HG02588 (cell line): Measurements from ENCODE around the gene TARDBP.
"Not testable (repeated sequence)": the region's sequence is repeated elsewhere in the genome, so short reads cannot be mapped to it uniquely, and the experiment has no call there.

Experiments used
- ATAC-seq: cut with Tn5 transposase; IDR thresholded peaks from one replicate; pipeline ENCODE4 v1.9.1; 2021; ENCODE audit warnings: mild to moderate bottlenecking, moderate library complexity; ENCODE audit not compliant: unreplicated experiment

Gene TARDBP

DNA sequence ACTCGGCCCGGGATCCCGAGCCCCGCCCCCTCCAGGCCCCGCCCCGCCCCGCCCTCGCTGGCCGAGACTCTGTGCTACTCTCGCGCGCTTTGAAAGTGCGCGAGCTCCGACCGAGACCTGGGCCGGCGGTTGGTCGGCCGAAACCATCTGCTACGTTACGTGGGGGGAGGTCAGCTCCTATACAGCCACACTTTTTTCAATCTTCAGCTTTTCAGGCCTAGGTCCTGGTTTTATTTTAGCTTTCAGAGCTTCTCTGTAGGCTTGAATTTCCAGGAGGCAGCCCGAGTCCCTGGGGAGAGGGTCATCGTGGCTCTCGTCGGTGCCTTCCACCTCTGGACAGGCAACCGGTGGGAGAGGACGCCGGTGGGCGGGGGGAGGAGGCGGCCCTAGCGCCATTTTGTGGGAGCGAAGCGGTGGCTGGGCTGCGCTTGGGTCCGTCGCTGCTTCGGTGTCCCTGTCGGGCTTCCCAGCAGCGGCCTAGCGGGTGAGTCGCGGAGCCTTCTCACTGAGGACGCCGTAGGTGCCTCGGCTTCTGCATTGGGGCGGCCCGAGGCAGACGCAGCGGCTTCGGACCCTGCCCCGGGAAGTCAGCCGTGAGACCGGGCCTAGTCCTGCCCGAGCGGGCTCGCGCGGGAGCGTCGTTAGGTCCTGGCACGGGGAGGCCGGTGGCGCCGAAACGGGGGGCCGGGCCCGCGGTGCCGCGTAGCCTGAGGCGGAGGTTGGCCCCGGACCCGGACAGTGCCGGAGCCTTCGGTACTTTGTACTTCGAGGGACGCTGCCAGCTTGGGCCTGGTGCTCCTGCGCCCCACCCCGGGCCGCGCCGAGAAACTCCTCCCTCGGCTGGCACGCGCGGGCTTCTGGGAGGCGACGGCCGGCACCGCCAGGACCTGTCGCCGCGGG is at the start of gene TARDBP:
Gene TARDBP, plus strand, starts transcription at position 395 of the 900 bp plus-strand sequence. CDS start 1,074 bp downstream, outside the sequence.
- ATAC-seq: peak; percentile 86

DNA sequence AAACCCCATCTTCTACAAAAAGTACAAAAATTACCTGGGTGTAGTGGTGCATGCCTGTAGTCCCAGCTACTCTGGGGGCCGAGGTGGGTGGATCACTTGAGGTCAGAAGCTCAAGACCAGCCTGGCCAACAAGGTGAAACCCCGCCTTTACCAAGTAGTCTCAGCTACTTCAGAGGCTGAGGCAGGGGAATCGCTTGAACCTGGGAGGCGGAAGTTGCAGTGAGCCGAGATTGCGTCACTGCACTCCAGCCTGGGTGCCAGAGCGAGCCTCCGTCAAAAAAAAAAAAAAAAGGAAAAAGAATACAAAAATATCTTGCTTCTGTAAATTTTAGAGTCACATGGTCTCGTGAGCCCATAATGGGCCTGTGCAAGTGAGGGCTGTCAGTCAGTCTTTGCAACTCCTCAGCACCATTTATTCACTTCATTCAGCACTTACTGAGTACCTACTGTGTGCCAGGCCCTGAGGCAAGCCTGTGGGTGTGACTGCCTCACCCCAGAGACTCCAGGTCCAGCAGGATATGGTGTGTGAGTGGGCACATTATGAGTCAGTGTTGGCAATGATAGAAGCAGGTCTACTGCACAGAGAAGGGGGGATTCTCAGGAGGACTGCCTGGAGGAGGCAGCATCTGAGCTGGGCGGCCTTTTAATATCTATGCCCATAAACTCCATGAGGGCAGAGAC is 46.8 kb upstream of the TARDBP start:
- peak; percentile 62 for ATAC-seq

DNA sequence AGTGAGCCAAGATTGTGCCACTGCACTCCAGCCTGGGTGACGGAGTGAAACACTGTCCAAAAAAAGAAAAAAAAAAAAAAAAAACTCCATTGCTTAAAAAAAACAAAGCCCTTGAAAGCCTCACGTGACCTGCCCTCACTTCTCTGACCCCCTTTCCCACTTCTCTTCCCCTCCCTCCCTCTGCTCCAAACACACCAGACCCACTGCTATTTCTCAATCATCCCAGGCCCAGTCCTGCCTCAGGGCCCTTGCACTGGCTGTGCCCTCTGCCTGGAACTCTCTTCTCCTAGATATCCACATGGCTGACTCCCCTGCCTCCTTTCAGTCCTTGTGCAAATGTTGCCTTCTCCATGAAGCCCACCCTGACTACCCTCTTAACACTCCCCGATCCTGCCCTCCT is 45.4 kb upstream of the TARDBP start:
- no peak for ATAC-seq

DNA sequence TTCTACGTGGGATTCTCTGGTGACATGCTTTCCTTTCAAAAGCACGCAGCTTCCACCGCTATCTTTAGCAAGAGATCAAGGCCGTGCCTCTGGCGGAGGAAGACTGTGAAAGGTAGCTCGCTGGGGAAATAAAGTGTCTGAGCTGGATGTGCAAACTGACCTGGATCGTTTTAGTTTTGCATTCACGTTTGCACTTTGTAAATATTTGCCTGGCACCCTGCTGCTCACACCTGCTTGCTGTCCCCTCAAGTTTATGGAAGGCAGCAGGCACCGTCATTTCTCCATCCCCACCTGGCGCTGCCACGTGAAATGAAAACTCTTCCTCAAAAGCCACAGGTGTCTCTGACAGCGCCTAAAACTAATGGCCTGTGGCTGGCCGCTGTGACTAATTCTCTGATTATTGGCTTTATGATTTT is 44.0 kb upstream of the TARDBP start:
- ATAC-seq: no peak

DNA sequence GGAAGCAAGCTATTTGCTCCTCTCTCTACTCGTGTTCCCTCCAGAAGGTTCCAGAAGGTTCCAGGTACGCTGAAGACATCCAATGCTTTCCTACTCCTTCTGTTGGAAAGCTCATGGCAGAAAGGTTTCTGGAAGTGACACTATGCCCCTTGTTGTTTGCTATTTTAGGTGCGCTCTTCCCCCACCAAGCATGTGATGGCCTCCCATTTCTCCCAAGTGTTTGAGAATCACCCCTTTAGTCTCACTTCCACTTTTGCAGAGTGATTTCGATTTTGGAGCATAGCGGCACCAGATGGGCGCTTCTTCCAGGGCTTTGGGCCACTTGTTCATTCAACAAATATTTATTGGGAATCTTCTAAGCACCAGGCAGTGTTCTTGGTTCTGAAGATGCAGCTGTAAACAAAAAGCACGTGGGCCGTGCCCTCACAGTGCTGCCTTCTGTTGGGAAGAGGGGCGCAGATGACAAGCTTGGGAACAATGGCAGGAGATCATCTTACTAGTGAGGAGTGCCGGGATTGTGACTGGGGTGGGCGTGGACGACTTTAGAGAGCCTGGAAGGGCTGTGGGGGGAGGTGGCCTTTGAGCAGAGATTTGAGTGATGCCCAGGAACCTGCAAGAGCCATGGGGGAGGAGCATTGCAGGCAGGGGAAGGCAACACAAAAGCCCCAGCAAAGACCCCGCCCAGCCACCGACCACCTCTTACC is 43.0 kb upstream of the TARDBP start:
- no peak for ATAC-seq

DNA sequence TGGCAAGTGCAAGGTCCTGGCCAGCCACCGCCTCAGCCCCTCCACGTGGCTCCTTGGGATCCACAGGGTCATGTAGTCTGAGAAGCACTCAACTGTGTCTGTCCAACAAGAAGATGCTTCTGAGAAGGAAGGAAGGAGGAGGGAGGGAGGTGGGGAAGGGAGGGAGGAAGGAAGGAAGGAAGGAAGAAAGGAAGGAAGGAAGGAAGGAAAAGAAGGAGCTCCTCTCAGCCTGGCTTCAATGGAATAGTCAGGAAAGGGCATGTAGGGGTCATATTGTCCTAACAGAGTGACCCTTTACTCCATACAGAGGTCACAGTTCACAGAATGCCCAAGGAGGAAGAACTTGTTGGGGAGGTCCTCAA is 42.5 kb upstream of the TARDBP start:
- no peak for ATAC-seq

DNA sequence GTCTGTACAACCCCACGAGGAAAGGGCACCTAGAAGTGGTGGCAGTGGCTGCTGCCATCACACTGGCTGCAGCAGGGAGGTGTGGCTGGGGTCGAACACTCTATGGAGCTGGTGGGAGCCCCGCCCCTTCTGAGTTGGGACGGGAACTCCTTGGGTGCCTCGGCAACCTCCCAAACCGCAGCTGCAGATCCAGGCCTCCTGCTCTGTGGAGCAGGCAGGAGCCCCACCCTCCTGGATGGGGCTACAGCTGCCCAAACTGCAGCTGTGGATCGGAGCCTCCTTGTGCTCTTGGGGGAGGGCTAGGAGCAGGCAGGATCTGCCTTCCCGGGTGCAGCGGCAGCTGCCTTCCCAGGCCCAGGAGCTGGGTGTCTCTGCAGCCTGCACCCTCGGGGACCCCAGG is 38.9 kb upstream of the TARDBP start:
- ATAC-seq: no peak

DNA sequence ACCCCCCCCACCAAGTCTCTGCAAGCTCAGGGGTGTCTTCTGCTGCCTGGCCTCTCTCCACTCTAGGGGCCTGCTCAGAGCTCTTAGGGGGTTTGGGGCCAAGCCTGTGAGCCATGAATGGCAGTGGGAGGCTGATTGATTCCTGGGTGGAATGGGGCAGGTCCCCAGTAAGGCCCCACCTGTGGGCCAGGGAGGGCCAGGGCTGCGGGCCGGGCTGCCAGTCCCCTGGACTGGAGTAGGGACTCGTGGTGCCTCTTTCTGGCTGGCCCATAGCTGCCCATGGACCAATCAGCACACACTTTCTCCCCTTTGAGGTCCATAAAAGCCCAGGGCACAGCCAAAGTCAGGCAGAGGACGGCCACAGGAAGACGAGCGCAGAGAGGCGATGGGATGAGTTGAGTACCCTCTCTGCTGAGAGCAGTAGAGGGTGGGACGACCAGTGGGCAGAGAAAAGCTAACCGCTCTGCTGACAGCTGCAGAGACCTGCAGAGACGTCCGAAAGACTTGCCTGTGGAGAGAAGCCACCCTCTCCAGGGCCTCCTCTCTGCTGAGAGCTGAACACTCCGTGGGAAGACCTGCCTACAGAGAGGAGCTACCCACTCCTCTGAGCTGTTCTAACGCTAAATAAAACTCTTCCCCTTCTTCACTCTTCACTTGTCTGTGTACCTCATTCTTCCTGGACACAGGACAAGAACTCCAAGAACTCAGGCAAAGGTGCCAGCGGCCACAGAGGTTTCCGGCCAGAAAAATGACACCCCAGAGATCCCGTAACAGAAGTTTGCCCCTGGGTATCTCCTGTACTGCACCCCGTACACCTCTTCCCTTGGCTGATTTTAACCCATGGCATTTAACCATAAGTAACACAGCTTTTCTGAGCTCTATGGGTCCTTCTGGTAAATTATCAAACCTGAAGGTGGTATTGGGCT is 38.2 kb upstream of the TARDBP start:
- no peak for ATAC-seq

DNA sequence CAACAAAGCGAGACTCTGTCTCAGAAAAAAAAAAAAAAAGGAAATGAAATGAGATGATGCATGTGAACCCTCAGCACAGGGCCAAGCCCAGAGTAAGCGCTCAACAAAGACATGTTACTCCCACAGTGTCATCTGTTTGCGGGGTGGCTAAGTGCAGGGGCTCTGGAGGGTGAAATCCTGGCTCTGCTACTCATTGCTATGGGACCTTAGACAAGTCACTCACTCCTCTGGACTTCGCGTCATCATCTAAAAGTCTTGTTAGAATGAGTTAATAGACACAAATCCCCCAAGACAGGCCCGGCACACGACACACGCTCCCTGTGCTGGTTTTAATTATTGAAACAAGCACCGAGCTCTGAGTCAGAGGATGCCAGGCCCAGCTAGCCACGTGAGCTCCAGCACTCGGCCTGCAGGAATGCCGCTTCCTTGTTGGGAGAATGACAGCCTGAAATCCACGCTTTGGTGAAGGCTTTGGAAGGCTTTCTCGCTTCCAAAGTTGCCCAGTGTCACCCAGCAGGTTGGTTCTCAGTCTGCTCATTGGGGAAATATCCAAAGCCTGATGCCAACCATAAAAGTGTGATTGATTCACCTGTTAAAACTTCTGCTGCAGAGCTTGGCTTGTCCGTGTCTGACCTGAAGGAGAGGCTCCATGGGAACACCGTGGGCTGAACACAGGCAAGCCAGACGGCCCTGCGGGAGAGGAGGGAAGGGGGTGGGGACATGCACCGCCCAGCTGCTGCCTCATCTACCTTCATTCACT is 36.7 kb upstream of the TARDBP start:
- no peak for ATAC-seq

DNA sequence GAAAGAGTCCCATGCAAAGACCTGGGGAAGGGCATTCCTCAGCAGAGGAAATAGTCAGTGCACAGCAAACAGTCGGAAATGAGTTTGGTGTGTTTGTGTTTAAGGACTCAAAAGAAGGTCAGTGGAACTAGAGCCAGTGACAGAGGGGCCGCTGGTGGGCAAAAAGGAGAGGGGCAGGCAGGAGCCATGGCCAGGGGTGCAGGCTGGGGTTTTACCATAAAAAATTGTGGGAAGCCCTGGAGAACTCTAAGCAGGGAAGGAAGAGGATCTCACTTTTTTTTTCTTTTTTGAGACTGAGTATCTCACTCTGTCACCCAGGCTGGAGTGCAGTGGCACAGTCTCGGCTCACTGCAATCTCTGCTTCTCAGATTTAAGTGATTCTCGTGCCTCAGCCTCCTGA is 33.7 kb upstream of the TARDBP start:
- ATAC-seq: no peak

DNA sequence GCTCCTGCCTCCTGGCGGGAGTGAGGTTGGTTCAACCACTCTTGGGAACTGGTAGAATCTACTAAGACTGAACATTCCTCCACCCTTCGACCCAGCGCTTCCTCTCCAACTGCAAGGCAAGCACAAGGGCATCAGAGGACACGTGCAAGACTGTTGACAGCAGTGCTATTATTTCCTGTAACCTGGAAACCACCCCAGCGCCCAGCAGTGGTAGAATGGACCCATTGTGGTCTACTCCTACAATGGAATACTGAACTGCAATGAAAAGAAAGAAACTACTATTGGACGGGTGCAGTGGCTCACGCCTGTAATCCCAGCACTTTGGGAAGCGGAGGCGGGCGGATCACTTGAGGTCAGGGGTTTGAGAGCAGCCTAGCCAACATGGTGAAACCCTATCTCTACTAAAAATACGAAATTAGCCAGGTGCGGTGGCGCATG is 33.0 kb upstream of the TARDBP start:
- no peak for ATAC-seq

DNA sequence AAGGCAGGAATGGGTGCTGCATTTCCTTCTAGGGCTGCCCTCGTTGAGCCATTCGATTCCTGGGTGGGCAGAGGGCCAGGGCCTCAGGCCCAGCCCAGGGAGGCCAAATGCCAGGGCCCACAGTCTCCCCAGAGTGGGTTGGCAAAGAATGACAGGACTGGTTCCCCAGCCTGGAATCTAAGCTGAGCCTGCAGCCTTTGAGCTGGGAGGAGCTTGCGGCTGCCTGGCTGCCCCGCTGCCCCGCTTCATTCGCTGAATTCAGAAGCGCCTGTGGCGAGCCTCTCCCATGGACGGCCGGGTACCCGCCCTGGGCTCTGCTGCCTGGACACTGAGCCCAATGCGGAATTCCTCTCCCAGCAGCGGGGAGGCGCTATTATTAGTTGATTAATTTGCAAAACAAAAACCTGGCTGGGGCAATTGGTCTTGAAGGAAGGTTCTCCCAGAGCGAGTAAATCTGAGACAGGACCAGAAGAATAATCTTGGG is 32.3 kb upstream of the TARDBP start:
- ATAC-seq: no peak

DNA sequence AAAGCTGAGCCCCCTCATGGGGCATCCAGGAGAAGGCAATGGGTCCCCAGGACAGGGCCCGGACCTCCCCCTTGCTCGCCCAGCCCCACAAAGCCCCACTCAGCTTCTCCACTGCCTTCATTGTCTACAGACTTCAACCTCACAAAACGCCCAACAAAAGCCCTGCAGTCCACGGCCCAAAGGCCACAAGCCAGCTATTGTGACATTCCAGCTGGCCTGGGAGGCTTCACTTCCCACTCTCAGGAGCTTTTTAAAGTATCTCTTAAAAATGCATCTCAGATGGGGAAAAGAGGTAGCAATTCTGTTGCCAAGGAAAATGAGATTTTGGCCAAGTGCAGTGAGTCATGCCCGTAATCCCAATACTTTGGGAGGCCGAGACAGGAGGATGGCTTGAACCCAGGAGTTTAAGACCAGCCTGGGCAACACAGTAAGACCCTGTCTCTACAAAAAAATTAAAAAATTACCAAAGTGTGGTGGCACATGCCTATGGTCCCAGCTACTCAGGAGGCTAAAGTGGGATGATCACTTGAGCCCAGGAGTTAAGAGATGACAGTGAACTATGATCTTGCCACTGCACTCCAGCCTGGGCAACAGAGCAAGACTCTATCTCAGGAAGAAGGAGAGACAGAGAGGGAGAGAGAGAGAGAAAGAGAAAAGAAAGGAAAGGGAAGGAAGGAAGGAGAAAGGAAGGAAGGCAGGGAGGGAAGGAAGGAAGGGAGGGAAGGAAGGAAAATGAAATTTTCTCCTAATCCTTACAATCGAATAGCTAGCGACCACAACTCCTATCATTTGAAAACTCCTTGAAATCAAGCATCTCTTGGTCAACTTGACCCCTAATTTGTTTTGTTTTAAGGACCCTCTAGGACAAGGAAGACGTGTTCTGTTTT is 31.4 kb upstream of the TARDBP start:
- ATAC-seq: no peak

DNA sequence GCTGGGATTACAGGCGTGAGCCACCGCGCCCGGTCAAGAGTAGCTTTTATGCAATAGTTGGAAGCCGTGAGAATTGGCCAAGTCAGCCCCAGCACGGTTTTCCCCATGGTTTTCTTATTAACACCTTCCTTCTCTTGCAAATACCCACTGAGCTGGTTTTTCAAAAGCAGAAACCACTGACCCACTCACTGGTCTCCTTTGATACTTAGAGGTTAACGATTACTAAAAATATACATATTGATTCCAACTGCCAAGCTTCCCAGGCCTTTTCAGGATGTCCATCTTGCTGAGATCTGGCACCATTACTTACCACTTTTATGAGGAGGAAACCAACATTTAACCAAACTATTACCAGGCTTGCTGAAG is 25.9 kb upstream of the TARDBP start:
- ATAC-seq: no peak

DNA sequence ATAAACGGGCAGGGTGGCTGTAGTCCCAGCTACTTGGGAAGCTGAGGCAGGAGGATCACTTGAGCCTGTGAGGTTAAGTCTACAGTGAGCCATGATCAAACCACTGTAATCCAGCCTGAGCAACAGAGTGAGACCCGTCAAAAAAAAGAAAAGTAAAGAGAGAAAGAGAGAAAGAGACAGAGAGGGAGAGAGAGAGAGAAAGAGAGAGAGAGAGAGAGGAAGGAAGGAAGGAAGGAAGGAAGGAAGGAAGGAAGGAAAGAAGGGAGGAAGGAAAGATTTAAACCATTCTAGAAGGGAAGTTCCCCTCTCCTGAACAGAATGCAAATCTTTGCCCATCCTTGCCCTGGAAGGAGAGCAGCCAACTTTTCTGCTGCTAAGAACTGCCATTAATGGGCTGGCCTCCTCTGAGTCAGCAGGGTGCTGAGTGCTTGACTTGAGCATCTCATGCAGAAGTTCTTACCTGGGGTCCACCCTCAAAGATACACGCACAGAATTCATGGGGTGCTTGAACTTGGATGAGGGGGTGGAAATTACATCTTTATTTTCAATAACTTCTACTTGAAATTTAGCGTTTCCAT is 24.5 kb upstream of the TARDBP start:
- ATAC-seq: no peak

DNA sequence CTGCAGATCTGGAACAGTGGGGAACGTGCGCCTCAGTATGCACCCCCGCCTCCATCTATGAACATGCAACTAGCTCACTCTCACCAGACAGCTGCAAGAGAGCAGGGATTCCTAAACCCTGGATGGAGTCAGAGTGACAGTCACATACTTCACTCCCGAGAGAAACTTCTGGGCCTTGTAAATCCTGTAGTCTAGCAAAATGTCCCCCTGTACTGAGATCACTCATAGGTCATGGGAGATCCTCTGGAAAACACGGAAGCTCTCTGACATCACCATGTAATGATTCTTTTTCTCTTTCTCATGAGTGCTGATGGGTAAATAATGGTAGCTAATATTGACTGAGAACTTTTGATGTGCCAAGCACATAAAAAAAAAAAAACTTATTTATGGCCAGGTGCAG is 23.4 kb upstream of the TARDBP start:
- ATAC-seq: no peak

DNA sequence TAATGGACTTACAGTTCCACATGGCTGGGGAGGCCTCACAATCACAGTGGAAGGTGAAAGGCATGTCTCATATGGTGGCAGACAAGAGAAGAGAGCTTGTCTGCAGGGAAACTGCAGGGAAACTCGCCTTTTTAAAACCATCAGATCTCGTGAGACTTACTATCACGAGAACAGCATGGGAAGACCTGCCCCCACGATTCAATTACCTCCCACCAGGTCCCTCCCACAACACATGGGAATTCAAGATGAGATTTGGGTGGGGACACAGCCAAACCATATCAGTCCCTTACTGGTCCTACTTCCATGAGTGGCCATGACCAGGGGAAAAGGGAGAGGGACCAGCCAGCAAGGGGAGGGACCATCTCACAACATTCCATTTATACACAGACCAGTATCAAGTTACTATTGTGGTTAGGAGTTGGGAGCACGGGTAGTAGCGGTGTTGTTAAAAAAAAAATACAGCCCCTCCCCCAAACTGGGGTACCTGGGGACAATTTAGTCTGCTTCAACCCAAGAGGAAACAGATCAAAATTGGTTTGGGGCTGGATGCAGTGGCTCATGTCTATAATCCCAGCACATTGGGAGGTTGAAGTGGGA is 22.4 kb upstream of the TARDBP start:
- ATAC-seq: not testable (repeated sequence)

DNA sequence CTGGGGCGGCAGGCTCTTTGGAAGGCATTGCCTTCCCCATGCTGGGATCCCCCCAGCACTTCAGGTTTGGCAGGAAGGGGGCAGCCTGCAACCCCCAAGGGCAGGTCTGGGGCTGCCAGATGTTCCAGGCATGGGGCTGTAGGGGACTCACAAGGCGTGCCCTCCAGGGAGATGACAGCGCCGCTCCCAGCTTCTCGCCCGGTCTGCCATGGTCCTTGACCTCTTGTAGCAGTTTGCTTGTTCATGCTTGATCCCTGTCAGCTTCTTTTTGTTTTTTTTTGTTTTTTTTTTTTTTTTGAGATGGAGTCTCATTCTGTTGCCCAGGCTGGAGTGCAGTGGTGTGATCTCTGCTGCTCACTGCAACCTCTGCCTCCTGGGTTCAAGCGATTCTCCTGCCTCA is 21.6 kb upstream of the TARDBP start:
- no peak for ATAC-seq
